ENCODE results near the gene TTC12.
A peak's percentile ranks its signal among the peaks of the same experiment; 100 is the strongest.

TTC12 gene

DNA sequence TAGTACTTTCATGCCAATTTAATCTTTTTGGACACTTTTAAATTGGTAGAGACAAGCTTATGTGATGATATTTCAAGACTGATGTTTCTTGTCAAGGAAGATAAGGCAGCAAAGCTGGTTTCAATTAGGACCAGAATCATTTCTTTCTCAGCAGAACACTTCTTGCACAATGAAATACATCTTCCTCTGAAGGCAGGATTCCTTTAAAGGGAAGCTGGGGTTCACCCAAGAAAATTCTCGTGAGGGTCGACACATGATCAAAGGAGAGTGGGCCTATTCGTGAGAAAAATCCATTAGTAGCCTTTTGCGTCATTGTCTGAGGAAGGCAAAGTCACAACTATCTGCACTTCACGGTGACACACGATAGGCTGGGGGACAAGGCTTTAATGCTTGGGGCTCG is 17.6 kb downstream of the TTC12 start:
- DNase-seq, result no peak

DNA sequence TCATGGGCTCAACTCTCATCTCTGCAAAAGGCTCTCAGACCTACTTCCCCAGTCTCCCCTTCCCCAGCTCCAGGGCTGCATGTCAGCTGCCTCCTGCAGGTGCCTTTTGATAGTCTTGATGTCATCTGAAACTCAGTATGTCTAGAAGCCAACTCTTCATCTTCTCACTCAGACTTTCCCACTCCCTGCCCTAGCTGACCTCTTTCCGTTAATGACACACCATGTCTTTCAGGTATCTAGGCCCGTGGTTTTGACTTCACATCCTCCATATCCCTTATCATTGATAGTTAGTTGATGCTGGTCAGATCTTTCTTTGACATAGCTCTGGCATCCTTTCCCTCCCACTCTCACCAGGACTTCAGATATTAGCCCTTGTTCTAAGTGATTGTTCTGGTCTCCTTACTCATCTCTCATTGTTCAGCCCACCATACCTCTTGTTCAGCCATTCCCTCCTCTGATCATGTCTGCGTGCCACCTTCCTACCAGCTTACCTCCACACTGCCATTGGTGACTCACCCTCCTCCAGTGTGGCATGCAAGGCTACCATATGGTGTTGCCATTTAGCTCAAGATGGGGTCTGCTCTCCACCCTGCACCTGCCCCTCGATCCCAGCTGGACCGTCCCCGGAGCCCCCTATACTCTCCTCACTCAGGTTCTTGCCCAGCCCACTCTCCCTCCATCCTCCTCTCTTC is 18.4 kb downstream of the TTC12 start:
- no peak for DNase-seq

DNA sequence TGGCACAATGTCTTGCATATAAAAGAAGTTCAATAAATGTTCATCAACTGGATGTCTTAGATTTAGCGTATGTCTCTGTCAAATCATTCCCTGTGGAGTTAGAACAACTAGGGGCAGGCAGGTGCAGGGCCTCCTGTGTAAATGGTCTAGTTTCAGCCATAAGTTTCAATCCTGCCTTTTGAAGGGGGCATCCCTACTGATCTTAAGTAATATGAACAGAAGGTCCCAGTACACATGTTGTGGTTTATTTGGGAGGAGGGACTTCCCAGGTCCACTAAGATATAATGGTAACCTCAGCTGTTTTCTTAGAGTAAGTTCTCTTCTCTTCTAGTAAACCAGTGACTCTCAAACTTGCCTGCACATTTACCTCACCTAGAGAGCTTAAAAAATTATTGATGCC is 19.8 kb downstream of the TTC12 start:
- no peak for DNase-seq

DNA sequence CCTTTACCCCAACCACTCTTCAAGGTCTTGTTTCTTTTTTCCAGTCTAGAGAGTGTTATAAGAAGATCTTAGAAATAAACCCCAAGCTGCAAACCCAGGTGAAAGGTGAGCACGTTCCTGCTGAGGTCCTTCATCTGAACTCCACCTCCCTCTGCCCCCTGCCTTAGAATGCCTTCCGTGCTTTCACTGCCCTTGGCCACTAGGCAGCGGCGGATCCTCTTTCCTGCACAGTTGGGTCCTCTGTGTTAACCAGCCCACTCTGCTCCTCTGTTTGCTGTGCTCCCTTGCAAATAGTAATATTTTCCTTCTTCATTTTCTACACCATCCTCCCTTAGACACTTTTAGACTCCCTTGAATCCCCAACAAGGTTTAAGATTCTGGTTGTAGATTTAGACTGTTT is 24.3 kb downstream of the TTC12 start:
- DNase-seq, result no peak

DNA sequence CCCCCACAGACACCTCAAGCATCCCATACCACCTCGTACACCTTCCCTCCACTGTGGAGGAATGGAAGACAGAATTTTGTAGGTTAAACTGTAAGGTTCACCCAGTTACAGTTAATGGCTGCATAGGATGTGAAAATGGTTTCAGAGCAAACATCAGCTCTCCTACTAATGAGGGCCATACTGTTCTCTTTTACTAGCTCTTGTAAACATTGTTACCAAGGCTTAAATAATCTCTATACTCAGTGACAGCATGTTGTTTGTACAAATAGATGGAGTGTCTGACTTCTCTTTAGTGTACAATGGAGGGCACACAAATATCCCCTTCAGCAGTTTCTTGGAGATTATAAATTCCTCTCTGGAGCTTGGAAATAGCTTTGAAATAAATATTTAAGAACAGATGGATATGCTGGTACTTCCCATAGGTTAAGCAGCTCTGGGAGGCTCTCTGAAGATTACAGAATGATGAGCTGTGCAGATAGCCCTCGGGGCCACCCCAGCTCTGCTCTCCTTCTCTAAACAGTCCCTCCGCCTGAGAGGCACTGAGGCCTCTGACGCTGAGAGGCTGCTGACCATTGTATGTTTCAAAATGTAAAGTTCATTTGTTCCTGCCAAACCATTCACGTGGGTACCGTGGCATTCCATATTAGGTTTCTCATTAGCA is 25.7 kb downstream of the TTC12 start:
- DNase-seq, result no peak

DNA sequence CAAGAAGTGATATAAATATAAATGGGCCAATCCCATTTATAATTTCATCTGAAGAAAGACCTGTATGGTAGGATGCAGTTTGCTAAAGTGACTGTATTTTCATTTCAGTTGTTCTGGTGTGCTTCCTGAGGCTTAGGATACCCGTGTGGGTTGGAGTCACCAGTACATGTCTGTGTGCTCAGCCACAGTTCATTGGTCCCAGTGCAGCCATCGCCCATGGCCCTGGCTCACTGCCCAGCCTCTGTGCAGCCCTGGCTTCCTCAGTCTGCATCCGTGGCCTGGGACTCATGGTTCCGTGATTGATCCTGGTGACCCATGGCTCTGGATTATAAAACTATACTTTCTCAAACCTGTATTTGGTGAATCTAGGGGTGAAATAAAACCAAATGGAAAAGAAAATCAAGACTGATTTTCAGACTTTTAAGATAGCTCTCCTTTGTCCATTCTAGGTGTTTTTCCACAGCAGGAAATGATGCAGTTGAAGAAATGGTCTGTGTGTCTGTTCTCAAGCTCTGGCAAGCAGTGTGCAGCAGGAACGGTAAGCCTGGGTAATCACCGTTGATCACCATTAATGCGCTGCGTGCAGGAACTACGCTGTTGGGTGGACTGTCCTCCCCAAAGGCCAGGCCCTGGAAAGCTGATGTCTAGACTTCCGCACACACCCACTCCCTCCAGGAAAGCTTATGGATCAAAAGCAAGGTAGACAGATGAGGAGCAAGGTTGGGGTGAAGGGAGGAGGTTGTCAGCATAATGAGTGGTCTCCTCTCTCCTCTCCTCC is 27.2 kb downstream of the TTC12 start:
- DNase-seq, result no peak

DNA sequence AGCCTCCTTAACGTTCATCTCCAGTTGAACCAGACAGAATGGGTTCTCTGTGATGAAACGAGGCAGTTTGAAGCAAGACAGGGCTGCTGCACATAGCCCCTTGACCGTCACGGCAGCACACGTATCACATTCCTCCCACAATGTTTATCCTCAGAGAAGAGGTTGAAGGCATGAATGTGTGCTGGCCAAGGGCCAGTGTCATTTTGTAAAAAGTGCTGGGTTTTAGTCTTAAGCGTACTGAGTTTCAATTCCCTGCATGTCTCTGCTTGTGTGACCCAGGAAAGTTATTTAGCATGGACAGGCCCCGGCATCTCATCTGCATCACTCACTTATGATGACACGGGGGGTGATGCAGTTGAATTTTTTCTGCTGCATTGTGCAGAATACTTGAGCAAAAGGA is 31.6 kb downstream of the TTC12 start:
- DNase-seq, result peak; percentile 12

DNA sequence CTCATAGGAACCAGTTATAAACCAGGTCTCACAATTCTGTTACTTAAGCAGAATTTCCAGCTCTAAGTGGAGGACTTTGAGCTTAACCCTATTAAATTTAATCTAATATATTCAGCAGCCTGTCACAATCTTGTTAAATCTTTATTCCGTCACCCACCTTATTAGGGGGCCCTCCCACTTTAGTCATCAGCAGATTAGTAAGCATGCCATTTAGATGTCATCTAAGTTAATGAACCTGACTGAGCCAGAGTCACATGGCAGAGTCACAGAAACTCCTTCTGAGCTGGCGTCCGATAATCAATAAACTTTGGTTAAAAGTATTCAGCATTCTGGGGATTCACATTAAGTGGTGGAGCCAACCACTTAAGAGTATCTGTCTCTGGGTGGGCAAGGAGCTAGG is 35.1 kb downstream of the TTC12 start:
- DNase-seq, result no peak

DNA sequence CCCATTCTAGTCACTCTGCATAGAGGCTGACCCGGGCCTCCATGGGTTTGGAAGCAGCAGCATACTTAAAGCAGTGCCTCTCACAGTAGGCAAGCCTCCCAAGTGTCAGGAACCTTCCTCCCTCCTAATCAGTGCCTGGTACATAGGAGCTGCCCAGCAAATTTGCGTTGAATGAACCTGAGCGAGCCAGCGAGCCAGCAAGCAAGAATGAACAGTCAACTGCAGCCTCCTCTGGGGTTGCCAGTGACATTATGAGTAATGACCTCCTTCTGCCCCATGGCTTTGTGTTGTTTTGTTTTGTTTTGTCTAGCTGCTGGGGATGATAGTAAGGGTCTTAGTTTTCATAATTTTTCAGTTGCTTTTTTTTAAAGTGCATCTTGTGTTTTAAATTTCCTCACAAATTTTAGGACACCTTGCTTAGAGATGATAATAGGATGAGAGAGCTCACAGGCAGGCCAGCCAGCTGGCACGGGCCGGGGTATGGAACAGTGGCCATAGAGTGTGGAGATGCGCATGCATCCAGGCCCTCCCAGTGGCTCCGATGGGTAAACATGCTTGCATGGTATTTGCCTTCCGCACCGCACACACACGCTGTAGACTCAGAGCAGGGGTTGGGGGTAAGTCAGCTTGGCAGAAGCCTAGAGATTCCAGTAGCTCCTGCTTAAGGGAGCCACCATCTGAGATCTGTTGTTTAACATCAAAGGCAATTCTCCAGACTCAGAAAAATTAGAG is 36.1 kb downstream of the TTC12 start:
- DNase-seq, result no peak

DNA sequence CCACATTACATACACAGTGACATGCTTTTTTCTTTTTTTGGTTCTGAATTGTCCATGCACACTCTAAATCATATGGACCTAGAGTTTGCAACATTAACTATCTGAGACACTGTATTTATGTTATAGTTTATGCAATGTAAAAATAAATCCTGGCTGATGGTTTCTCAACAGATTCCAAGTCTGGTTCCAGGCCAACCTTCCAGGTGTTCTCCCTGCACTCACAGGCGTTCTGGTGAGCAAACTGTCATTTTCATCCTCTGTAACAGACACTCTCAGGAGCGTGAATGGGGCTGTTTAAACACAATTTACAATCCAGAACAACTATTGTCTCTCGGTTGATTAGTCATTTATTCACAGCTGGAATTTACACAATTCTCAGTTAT is 36.7 kb downstream of the TTC12 start:
- no peak for DNase-seq

DNA sequence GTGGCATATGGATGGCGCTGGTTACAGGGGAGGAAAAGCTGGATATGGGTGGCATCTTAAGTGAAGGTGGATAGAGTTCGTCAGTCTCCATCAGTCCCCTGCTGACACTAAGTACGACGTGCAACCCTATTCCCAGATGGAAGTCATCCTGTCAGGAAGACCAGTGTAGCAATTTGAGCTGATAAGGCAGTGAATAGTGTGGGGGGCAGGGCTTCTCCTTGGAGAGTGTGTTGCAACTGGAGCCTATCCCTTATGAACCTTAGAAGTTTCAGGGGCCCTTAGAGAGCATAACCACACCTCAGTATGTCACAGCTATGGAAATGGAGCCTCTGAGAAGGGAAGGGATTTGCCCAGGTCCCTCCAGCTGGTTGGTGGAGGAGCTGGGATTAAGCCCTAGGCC is 37.1 kb downstream of the TTC12 start:
- no peak for DNase-seq

DNA sequence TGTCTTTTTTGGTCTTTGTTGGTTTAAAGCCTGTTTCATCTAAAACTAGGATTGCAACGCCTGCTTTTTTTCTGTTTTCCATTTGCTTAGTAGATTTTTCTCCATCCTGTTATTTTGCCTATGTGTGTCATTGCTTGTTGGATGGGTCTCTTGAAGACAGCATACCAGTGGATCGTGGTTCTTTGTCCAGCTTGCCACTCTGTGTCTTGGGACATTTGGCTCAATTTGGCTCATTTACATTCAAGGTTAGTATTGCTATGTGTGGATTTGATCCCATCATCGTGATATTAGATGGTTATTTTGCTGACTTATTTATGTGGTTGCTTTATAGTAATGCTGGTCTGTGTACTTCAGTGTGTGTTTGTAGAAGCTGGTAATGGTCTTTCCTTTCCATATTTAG is 41.8 kb downstream of the TTC12 start:
- no peak for DNase-seq

DNA sequence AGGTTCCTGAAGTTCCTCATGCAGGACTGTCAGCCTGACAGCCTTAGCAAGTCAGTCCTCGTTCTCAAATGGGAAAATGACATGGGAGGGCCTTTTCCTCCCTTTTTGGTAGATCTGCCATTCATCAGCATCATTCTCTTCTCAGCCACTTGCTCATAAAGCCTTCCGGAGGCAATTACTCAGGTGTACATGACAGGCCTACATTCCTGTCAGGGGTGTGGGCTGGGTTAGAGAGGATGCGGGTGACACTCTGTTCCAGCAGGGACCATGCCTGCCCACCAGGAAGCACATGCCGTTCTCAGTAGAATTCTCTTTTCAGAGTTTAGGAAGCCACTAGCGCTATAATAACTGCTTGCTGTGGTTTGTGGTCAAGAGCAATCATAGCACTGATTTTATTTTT is 49.0 kb downstream of the TTC12 start:
- no peak for DNase-seq

DNA sequence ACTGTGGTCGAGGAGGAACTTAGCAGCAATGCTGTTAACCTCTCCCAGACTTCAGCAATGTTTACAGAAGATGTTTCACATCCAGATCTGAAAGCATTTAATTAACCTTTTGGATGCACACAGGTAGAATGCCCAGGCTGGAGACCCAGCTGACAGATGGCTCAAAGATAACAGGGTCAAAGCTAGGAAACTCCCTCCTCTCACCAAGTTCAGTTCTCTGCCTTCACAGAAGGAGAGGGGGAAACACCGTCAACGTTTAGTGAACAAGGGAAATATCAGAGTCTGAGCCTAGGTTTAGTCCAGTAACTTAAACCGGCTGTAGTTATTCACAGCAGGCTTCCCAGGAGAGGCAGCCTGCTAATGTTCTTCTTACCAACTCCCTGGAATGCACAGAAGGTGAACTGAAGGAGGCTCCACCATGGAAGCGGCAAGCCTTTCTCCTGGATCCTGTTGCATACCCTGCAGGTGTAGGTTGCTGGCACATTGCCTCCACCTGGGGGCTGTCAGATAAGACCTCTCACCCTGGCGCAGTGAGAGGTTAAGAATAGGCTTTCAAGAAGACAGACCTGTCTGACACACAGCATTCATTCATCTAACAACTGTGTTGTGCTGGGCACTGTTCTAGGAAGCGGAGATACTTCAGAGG is 49.7 kb downstream of the TTC12 start:
- DNase-seq, result no peak

DNA sequence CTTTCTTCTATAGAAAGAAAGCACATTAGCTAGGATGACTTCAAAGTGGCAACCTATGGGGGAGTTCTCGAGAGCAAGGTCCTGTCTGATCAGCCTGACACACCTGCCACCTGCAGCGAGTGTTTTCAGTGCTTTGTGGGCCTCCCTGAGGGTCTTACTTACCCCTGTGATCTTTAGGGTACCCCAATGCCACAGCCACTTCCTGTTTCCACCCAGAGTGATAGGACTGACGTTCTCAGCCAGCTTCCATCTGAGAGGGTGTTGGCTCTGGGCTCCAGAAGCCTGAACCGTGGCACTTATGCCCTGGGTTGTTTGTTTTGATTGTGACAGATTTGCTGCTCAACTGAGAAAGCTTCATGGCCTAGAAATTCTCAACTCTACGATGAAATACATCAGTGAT is 51.5 kb downstream of the TTC12 start:
- no peak for DNase-seq

DNA sequence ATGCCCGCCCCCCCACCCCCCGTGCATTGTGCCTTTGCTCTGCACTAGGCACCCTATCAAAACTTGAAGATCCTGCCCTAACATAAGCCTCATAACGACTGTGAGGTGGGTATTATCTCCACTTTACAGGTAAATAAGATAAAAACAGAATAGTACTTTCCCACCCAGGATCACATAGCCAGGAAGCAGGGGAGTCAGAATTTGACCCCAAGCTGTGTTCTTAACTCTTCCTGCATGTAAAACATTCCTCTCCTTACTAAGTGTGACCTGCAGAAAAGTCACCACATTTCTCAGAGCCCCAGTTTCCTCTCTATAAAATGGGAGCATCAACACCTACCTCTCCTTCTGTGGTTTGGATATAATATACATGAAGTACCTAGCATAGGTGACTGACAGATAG is 55.0 kb downstream of the TTC12 start:
- no peak for DNase-seq

DNA sequence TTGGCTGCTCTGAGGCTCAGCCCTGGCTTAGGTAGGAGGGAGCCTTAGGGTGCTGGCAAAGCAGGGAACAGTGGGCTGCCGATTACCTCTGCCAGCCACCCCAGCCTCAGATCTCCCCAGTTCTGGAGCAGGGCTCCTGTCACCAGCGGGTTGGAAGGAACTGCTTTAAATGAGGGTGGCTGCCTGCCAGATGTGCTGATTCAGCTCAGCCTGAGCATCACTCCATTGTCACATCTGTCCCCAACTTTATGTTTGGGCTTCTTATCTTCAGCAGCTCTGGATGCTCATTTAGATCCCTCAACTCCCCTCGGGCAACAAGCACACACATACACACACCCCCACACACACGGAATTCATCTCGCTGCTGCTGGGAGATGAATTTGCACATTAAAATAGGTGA is 56.3 kb downstream of the TTC12 start:
- no peak for DNase-seq

DNA sequence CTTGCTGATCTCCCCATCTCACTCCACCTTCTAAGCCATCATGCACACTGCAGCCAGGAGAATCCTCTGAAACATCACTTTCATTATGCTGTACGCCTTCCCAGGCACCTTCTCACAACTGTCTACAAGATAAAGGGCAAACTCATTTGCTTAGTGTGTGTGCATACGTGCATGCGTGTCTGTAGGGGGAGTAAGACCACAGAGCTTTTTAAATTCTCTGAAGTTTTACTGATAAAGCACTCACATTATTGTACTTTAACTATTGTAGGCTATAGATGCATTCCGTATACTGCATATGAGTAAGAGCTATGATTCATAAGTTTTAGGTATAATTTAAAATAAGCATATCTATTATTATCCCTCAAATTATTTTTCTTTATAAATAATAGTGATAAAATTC is 57.9 kb downstream of the TTC12 start:
- DNase-seq, result no peak

DNA sequence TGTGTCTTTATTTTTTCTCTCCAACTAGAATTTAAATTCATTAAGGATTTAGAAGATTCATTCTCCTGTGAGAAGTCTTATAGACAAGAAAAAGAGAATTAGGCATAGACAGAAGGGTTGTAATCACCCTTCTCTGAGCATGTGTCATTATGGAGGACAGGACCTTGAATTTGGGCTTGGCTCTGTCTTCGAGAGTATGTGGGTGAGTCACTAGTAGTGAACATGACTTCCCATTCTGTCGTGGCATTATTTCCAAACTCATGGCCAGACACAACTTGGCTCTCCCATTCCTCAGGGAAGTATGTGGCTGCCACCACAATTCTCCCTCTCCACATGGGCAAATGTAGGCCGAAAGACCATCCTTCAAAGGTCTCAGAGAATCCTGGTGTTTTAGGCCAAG is 58.9 kb downstream of the TTC12 start:
- no peak for DNase-seq

DNA sequence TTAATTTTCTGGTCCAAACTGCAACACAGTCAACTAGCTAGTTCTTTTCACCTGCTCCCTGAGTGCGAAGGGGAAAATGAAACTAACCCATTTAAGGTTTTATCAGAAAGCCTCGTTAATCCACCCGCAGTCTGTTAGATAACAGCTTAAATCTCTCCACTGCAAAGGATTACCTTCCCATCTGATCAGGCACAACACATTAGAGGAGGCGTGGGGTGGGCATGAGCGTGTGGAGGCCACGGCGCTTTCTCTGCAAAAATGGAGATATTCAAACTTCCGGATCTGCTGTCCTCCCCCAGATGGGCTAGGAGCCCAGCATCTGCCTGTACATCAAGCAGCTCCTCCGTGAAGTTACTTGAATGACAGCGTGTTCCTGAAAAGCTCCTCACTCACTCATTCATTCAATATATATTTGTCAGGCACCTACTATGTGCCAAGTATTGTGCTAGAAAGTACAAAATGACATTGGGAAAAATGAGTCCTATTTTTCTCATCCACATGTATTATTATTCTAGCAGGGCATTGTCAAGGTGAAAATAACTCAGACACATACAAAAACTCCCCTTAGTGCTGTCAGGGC is 59.7 kb downstream of the TTC12 start:
- no peak for DNase-seq

DNA sequence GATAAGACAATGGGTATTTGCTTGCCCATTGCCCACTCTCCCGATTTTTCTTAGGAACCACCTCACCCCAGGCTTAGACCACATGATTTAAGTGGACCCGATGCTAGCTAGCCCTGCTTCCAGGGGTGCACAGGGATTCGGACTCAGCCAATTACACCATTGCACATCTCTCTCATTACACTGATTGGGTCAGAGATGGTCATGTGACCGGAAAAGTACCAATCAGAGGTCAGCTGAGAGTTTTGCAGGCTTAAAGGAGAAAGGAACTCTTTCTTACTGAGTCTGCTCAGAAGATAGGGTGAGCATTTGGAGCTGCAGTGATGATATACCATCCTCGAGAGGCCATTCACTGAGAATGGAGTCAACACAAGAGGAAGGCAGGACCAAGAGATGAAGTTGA is 61.0 kb downstream of the TTC12 start:
- DNase-seq, result no peak

DNA sequence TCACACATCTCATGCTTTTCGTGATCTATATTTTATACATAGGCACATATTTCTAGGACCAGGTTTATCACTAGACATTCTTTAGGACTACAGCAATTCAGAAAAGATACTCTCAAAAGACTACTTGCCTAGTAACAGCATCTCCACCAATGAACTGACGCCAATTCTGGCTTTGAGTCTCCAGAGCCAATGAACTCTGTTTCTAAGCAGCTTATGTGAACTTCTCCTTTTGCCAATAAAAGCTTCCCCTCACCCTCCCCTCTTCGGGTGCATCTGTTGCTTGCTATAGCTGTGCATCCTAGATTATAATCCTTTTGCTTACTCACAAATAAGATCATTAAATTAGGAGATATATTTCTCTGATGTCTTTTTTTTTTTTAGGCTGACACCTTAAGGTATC is 61.8 kb downstream of the TTC12 start:
- DNase-seq, result no peak
